Measurements from ENCODE around the gene TCERG1L.
"Not testable (repeated sequence)": the region's sequence is repeated elsewhere in the genome, so short reads cannot be mapped to it uniquely, and the experiment has no call there.

Gene TCERG1L

DNA sequence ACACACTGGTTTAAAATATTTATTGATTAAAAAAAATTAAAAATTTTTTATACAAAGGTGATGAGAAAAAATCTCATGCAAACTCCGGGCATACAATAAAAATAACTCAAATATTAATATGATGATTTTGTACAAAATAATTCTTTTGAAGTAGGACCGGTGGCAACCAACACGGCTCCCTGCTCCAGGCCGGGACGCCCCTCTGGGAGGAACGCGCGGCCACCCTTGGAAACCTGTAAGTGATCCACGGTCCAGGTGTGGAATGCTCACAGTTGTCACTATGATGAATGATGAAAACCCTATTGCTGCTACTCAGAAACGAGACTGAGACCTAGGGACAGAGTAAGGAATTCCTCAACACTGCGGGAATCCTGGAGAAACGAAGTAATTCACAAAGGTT is 219.1 kb downstream of the TCERG1L start:
- DNase-seq = no peak

DNA sequence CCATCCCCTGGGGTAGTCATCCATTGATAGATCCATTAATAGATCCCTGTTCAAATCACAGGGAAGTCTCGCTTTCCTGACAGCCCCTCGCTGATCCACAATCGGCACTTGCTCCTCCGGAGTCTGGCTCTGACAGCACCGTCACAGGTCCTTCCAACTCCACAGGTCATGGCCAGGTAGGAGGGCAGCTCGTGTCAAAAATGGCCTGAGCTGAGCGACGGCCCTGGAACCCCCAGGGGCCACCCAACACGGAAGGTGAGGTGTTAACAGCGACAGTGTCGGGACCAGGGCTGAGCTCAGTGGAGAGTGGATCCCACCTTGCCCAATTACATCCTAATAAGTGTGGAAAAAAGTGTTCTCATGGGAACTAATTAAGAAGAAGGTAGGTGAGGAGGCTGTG is 219.8 kb downstream of the TCERG1L start:
- no peak for DNase-seq

DNA sequence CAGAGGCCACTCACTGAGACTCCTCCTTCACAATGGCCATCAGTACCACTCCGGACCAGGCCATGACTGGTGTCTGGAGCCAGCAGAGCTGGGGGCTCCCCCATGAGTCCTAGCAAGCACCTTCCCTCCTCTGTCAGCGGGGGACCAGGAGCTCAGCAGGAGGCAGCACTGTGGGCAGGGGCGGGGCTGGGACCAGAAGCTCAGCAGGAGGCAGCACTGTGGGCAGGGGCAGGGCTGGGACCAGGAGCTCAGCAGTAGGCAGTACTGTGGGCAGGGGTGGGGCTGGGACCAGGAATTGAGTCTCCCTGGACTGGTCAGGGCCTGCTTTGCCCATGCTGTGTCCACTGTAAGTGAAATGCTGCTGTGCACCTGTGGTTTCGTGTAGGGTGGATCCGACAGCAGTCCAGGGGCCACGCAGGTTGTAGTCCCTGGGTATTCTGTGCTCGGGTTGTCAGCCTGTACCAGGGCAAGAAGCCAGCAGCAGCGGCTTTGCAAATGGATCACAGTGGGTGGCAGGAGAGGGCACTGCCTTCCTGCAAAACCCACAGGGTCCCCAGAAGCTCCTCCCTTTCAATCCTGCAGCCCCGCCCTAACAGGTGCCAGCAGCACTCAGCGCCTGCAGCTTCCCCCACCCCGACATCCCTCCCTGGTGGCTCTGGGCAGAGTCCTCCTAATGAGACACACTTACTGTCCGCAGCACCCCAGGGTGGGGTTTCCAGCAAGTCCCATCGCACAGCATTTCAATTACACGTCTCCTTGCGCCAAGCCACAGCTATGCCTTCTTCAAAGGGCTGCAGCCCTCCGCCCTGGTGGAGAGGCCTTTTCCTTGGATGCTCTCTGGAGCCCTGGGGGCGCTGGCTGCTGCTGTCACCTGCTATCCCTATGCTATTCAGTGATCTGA is 220.5 kb downstream of the TCERG1L start:
- peak; percentile 67 for DNase-seq

DNA sequence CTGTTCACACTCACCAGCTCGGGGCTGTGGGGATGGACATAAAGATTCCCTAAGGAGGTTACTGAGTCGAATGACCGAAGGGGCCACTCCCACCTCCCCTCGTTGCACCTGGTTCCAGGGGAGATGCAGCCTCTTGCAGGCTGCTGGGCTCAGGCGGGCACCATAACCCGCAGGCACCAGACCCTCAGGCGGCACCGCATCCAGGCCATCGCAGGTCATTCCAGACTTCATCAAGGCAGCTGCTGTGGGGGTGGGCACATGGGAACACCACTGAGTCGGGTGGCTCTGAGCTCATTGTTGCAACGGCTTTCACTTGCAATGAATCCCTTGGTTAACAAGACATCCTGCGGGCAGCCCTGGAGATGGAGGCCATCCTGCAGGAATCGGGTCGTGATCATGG is 221.7 kb downstream of the TCERG1L start:
- no peak for DNase-seq

DNA sequence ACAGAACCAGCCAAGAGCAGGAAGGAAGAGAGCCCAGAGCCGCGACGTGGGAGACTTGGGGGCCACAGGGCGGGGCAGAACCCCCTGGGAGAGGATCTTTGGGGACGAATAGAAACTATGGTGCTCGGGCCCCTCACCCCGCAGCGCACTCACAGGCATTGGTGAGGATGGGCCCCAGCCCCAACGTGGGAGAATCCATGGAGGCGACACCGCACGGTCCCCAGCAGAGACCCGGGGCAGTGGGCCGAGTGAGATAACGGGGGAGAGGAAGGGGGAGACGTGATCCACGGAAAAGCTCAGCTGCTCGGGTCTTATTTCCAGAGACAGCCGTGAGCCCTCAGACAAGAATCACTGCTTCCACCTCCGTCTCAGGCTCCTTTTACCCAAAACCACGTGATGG is 222.4 kb downstream of the TCERG1L start:
- DNase-seq = no peak

DNA sequence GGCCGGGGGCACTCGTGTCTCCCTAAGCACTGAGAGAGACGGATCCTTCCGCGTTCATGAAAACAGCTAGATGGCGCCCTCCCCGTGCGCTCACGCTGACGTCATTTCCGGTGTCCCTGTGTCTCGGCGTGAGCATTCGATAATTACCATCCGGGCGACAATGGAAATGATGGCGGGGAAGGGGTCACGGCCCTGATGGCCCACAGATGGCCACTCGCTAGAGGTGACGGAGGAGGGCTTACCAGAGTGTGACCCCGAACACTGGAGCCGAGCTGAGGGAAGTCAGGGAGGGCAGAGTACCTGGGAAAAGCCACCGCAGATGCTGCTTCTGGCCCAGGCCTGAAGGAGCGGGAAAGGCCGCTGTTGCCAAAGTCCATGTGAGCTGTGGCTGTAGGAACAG is 222.9 kb downstream of the TCERG1L start:
- DNase-seq = peak; percentile 51

DNA sequence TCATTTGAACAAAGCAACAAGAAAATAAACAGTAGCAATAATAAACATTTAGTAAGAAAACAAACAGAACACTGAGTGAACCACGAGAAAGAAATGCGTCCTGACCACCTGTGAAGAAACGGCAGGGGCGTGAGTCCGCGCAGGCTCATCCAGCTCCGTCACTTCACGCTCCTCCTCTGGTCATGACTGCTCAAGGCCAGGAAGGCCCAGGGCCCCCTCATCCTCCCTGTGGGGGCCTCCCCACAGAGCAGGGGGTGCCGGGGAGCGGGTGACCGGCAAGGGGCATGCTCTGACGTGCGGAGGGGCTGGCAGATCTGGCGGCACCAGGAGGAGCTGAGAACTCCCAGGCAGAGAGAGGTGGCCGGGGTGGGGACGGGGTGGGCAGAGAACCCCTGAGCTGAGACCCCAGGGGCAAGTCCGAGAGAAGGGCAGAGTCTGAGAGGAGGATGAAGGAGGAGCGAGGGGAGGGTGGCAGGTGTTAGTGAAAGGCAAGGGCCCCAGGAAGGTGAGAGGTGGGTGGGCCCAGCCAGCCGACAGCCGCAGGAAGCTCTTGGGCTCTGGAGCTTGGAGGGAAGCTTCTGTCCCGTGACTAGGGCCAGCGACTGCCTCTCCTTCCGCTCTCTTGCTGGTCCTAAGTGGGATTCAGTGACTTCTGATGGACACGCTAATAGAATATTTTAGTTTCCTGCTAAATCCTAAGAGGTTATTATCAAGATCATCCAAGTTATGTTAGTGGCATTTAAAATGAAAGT is 223.9 kb downstream of the TCERG1L start:
- no peak for DNase-seq

DNA sequence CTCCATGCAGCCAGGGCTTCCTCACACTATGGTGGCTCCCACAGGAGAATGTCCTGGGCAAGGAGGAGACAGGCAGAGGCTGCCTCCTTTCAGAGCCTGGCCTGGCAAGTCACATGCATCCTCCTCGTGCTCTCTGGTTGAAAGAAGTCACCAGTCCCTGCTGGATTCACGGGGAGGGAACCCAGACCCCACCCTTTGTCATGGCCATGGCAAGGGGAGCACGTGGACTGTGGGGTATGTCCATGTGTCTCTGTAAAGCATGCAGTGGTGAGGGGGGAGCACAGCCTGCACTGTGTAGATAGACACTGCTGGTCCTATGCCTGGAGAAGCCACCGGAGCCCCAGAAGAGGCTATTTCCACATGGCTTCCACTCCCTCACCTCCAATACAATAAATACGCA is 225.0 kb downstream of the TCERG1L start:
- no peak for DNase-seq

DNA sequence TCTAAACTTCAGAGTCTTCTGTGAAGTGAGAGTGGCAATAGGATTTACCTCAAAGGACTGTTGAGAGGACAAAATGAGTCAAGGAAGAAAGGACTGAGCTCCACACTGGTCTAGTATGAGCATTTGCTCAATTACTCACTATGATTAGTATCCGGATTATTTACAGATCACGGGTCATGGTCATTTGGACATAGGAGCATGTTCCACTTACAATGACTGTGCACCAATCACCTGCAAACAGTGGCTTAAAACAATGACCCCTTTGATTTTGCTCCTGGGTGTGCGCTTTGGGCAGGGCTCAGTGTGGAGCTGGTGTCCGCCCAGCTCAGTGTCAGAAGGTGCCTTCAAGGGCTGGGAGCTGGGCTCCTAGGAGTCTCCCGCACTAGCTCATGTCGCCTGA is 225.4 kb downstream of the TCERG1L start:
- DNase-seq = no peak

DNA sequence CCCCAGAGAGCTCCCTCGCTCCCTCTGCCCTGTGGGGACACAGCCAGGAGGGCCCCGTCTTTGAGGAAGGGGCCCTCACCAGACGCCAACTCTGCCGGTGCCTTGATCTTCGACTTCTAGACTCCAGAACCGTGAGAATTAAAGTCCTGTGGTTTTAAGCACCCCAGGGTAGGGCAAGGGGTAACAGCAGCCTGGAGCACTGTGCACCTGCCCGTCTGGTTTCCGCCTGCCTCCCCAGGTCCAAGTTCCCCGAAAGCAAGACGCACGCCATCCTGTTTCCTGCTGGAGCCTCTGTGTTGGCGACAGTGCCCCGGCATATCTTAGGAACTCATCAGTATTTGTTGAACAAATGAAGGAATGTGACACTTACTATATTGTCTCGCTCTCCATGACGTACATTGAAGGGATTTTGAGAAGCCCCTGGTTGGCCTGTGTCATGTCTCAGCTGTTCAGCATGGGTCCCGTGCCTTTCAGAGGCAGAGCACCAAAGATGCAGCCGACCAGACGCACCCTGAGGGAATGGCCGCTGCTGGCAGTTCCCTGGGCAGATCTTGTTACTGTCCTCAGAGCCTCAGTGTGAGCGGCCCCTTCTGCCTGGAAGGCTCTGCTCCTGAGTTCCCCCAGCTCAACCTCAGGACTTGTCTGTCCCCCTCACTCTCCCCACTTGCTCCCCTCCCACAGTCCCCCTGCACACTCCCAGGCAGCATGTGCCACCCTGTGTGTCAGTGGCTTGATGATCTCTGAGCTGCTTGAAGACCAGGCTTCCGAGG is 226.2 kb downstream of the TCERG1L start:
- DNase-seq = no peak

DNA sequence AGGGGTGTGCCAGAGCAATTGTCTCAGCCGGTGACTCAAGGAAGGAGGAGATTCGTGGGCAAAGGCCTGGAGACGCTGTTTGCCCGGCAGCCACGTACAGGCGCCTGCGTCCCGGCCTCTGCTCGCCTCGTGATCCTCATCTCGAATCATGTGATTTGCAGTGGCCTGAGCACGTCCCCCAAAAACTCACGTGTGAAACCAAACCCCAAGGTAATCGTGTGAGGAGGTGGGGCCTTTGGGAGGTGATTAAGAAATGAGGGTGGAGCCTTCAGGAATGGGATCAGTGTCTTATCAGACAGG is 226.8 kb downstream of the TCERG1L start:
- DNase-seq = no peak

DNA sequence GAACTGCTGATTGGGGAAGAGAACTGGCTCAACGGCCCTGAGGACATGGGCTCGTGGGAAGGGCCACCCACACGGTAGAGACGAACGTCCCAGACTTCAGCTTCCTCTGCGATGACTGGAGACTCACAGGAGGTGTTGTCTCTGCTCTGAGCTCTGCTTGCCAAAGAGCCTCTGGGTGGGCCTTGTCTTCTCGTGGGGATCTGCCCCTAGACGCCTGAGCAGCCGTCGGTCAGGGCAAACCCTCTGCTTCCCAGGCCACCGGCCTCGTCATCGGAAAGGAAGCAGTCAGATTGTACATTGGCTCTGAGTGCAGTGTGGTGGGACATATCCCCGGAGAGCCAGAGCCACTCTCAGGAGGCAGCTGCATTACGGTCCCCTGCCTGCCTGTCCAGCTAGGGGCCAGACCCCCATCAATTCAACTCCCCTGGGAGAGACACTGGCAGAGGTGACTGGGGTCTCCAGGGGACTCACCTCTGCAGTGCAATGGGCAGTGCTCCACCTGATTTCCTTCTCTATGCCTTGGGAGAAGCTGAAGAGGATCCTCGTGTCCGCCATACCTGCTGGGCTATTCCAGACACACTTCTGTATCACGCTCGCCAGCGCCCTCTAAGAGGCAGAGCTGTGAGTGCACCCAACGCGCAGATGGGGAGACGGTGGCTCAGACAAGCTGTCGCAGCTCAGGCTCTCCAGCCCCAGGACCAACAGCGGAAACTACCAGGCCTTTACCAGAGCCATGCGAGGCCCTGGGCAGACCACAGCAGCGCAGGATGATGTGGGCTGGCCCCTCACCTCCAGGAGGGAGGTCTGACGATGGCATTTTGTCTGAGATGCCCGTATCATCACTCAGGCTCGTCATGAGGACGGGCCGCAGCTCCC is 227.4 kb downstream of the TCERG1L start:
- DNase-seq = no peak

DNA sequence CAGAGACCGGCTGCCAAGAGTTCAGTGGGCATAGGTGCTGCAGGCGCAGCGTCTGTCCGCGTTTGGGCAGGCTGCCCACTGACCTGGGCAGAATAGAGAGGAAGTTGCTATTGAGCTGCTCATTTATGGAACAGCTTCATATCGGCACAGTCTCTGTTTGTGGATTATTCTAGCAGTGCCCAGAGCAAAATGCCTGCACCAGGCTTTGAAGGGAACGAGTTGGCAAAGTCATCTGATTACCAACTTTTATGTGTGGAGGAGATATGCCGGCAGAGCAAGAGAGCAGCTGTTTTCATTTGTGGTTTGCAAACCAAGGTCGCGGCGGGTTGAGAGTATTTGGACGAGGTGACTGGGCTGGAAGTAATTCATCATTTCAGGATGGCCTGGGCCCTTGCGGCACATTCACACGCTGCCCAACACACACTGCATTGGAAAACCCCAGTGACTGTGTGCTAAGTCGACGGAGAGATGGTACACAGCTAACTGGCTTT is 228.5 kb downstream of the TCERG1L start:
- DNase-seq = peak; percentile 47

DNA sequence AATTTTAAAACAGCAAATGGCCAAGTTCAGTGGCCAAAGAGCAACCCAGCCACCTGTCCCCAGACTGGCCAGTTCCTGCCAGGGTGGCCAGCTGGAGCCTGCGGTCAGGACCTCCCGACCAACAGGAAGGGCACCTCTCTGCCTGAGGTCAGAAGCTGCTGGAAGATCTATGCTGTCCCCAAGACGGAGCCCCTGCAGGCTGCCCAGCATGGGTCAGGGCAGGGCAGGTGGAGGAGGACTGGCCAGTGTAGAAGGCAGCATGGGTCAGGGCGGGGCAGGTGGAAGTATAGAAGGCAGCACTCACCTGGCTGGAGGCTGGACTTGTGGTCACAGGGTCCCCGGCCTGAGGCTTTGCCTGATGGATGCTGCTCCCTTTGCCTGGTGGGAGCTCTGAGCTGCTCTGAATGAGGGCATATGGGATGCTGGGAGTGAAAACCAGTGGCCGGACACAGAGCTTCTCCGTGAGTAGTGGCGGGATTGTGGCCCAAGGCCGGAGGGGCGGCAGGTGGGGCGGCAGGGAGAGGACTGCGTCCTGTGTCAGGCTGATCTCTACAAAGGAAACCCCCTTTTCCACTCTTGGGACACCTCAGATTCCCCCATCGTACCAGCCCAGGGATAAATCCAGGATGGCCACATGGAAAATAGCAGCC is 229.2 kb downstream of the TCERG1L start:
- no peak for DNase-seq

DNA sequence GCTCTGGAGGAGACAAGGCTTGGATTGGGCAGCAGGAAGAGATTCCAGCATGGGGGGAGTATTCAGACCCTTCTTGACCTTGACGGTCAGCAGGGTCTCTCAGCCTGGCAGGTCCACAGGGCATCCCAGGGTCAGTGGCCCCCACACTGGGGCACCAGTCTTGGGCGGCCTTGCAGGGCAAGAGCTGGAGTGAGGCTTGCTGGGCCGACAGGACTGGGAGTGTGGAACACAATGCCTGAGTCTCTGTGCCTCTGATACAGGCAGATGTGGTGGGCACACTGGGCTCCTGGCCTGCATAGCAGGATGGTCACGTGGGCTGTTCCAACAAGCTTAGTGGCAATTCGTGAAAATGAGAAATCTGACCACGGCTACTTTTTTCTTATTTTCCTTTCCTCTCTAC is 229.7 kb downstream of the TCERG1L start:
- DNase-seq = no peak

DNA sequence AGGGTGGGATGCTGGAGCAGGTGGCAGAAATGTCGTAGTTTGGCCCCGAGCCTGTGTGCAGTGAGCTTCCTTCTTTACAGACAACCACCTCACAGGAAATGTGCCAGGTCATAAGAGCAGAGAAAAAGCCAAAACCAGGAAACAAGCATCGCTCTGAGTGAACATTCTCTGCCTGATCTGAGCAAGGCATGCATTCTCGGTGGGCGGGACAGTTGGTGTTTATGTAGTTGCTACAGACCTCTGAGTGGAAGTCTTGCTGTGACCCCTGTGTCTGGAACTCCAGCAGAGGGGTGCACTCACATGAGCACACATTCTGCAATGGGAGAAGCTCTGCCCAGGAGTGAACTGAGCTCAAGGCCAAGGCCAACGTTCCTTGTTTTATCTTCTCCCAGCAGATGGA is 230.1 kb downstream of the TCERG1L start:
- peak; percentile 57 for DNase-seq

DNA sequence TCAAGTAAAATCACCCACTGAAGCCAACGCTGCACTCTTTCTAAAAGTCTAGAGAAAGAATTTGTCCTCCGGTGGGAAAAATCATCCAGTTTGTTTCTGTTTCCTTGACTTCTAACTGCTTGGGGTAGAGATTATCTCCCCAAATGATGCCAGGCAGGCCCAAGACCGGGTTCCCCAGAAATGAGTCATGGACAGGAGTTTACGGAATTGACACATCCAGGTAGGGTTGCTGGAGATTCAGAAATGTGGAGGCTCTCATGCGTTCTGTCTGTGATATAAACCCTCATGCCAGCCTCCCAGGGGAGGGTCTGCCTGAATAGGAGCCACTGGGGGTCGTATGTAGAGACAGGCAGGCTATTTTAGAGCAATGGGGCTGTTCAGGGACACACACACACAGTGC is 230.9 kb downstream of the TCERG1L start:
- DNase-seq = no peak

DNA sequence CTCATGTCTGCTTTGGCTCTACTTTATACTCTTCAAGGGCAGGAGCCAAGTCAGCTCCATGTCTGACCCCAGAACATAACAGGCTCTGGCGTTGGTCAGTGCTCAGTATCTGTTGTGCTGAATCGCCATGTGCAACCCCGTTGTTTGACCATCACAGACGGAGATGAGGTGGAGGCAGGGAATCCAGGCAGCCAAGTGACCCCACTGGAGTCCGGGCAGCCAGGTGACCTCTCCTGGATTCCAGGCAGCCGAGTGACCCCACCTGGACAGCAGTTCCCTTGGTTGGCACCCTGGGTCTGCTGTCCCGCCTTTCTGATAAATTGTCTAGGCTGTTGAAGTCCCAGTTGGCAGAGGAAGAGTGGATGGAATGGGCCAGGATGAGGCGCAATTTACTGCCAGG is 232.2 kb downstream of the TCERG1L start:
- DNase-seq = no peak

DNA sequence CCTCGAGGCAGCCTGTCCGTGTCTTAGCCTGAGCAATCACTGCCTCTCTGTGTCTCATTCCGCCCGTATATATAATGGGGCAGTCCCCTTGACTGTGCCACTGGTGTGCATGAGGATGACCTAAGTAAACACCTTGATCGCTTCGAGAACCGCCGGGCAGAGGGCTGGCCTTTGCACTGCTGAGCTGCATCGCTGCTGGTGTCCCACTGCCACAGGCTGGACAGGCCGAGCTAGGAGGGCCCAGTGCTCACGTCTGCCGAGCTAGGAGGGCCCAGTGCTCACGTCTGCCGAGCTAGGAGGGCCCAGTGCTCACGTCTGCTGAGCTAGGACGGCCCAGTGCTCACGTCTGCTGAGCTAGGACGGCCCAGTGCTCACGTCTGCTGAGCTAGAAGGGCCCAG is 232.6 kb downstream of the TCERG1L start:
- DNase-seq = not testable (repeated sequence)

DNA sequence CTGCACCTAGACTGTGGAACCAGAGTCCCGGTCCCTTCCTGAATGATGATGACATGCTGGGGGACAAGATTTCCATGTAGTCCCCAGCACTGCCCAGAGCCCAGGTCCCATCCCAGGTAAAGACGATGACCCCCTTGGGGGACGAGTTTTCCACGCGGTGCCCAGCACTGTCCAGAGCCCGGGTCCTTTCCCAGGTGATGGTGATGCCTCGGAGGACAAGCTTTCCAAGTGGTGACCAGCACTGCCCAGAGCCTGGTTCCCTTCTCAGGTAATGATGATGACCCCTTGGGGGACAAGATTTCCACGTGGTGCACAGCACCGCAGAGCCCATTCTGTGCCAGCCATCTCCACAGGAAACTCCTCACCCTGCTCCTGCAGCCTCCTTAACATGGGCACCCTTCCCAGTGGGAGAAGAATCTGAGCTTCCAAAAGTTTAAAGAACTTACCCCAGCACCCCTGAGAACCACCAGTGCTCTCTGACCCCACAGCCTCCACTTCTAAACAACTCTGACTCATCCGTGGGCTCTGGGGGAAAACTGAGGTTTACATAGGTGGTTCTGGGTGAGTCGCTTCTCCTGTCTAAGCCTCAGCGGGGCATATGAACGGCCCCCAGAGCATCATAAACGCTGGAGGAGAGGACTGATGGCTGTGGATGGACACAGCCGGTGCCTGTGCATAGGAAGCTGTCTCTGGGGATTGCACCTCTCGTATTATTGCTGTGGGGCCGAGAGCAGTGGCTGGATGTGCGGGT is 233.2 kb downstream of the TCERG1L start:
- DNase-seq = no peak

DNA sequence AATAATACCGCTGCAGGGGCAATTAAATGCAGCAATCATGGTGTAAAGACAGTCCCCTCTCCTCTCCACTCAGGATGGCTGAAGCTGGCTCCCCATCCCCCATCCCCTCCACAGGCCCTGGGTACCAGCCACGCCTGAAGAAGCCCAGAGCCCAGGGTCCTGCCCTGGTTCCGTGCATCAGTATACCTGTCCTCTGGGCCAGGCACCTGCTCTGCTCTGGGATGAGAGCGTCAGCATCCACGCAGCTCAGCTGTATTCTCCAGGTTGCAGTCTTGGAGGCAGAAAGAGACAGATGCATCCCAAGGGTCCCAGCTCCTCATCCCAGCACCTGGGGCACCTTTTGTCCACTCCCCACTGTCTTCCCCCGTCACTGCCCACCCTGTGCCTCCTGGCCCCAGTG is 233.8 kb downstream of the TCERG1L start:
- no peak for DNase-seq

Measured in RPMI8226 (cell line).